Middle frontal gyrus (tissue), 1 donor: ENCODE measurements around the gene ITGAX.

Source experiments
- DNase-seq: peaks from one replicate; pipeline ENCODE4 v3.0.0-alpha.2; 2015; ENCODE audit warnings: low spot score; ENCODE audit errors: extremely low spot score

ITGAX gene

DNA sequence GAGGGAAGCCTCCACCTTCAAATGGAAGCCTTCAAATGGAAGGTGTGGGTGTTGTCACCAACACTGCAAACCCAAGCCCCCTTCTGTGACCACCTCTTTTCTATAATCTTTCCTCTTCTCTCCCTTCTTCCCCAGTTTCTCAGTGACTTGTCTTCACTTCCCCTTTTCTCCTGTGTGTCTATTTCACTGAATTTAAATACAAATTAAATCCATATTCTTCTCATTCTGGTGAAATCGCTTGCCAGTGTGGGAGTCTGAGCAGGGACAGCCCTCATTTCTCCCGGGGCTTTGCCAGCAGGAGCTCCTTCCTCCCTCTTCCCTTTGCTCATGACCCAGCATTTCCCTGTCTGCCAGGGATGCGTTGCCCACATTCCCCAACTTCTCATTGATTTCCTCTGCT, 6.4 kb upstream of the ITGAX start:
- no peak for DNase-seq

- no peak for DNase-seq
Measured at GRCh38 chr16:31350275-31351005, 4.5 kb upstream of the ITGAX start.

GRCh38 chr16:31351246-31351941, 3.6 kb upstream of the ITGAX start:
- no peak for DNase-seq

DNA sequence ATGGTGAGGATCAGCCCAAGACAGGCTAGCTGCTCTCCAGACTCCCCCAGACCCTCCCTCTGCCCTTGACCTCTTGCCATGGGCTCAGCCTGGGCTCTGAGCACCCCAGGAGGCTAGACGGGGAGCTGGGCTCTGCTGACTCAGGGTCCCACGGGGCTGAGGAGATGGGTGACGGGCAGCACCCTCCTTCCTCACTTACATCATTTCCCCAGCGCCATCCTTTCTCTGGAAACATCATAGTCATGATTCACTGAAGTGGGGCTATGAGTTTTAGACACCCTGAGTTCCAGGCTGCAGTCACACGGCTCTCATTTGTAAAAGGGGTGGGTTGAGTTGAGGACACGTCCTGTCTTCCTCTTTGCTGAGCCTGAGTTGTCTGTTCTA, 3.0 kb upstream of the ITGAX start:
- DNase-seq = no peak

DNA sequence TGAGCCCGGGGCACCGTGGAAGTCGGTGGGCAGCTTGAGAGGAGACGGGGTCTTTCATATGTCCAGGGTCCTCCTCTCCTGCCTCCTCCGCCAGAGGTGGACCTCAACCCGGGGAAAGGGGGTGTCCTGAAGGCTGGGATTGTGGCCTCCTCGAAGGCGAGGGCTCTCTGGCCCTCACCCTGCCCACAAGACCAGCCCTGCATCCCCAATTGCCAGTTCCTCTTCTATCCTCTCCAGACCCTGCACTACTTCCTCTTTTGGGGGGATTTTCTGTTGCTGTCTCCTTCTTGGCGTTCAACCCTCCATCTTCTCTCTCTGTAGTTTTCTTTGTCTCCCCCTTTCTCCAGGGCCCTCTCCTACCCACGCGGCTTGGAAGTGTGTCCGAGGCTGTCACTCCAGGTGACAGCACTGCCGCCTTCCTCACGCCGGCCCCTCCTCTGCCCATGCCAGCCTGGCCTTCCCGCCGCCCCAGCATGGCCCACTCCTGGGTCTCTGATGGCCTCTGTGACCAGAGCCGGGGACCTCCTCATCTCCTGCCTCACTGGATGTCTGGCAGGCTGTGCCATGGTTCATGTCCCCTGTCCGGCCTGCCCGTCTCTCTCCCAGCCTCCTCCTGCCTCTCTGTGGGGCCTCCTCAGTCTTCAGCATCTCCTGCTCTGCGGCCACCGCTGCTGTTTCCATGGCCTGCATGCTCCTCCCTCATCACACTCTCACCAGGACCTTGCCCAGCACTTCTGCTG, 2.4 kb upstream of the ITGAX start:
- DNase-seq = no peak

- no peak for DNase-seq
Measured at GRCh38 chr16:31355431-31356100, 590 bp downstream of the ITGAX start.

- no peak for DNase-seq
Measured at GRCh38 chr16:31356566-31357323, 1.8 kb downstream of the ITGAX start.

- DNase-seq = no peak
Measured at GRCh38 chr16:31357324-31358109, 2.5 kb downstream of the ITGAX start.

DNA sequence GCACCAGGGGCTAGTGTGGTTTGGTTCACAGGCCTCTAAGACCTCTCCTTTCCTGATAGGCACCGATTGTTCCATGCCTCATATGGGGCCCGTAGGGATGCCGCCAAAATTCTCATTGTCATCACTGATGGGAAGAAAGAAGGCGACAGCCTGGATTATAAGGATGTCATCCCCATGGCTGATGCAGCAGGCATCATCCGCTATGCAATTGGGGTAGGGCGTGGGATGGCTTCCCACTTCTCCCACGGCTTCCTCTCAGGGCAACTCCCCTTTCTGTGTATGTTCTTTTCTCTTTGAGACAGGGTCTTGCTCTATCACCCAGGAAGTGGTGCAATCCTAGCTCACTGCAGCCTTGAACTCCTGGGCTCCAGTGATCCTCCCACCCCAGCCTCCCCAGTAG, 5.3 kb downstream of the ITGAX start:
- no peak for DNase-seq

DNA sequence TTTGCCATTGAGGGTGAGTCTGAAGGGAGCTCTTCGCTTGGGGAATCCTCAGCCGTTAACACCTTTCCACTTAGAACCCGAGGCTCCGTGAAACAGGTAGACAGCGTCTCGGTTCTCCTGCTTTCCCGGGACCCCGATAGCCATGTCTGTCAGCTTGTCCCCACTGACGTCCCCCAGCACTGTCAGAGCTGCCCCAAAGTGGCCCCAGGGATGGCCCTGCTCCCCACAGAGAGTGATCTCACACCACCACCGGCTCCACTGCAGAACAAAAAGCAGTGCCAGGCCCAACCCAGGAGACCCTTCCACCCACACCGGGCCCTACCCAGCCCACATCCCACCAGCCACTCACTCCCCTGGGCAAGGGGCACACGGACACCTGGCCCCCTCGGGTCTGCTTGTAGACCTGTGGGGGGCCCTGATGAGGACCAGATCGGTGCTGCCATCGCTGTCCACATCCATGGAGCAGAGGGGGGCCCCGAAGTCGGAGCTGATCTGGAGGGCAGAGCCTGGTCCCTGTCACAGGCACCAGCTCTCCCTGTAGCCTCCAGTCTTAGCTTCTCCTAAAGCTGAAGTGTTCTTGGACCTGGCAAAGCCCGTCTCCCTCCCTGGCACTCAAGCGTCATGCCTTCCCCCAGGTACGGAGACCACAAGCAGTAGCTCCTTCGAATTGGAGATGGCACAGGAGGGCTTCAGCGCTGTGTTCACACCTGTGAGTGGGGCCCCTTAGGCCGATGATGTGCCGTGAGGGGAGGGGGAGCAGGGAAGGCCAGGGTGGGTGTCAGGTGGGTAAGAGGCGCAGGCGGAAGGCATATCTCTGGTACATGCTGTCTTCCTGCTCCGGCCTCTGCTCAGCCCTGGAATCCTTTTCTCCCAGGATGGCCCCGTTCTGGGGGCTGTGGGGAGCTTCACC, 6.5 kb downstream of the ITGAX start:
- no peak for DNase-seq

- DNase-seq = no peak
Measured at GRCh38 chr16:31362476-31363405, 7.8 kb downstream of the ITGAX start.

- no peak for DNase-seq
Measured at GRCh38 chr16:31363721-31364120, 8.7 kb downstream of the ITGAX start.

DNA sequence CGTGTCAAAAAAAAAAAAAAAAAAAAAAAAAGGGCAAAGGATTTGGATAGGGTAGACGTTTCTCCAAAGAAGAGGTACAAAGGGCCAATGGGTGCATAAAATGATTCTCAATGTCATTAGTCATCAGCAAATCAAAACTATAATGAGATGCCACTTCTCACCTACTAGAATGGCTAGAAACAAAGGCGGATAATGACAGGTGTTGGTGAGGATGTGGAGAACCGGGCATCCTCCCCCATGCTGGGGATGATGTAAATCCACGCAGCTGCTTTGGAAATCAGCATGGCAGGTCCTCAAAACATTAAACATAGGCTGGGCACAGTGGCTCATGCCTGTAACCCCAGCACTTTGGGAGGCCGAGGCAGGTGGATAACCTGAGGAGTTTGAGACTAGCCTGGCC, 9.4 kb downstream of the ITGAX start:
- no peak for DNase-seq

DNA sequence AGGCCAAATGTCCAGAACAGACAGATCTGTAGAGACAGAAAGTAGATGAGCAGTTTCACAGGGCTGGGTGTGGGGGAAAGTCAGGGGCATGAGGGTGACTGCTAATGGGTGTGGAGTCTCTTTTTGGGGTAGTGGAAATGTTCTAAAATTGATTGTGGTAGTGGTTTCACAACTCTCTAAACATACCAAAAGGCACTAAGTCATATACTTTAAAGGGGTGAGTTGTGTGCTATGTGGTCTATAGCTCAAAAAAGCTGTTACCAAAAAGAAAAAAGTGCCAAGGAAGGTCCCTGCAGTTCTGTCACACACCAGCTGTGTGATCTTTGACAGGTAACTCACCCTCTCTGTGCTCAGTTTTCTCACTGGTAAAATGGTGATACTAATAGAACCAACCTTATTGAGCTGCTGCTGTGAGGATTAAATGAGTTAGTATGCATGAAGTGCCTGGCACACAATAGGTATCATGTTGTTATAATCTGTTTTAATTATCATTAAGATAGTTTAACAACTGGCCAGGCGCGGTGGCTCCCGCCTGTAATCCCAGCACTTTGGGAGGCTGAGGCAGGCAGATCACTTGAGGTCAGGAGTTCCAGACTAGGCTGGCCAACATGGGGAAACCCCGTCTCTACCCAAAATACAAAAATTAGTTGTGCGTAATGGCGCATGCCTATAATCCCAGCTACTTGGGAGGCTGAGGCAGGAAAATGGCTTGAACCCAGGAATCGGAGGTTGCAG, 10.3 kb downstream of the ITGAX start:
- no peak for DNase-seq

DNA sequence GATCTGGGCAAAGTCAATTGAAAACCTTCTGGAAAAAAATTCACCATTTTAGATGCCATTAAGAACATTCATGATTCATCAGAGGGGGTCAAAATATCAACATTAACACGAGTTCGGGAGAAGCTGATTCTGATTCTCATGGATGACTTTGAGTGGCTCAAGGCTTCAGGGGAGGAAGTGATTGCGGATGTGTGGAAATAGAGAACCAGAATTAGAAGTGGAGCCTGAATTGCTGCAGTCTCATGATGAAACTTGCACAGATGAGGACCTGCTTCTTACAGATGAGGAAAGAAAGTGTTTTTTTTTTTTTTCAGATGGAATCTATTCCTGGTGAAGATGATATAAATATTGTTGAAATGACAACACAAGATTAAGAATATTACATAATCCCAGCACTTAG, 12.9 kb downstream of the ITGAX start:
- DNase-seq = no peak

DNA sequence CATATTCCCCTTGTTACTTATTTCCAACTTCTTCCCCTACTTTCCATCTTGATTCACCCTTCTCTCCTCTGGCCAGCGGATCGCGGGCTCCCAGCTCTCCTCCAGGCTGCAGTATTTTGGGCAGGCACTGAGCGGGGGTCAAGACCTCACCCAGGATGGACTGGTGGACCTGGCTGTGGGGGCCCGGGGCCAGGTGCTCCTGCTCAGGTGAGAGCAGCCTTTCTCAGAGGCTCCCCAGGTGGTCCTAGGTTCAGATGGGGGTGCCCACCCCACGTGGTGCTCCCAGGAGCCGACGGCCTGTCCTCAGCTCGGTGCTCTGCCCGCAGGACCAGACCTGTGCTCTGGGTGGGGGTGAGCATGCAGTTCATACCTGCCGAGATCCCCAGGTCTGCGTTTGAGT, 16.0 kb downstream of the ITGAX start:
- DNase-seq = no peak

DNA sequence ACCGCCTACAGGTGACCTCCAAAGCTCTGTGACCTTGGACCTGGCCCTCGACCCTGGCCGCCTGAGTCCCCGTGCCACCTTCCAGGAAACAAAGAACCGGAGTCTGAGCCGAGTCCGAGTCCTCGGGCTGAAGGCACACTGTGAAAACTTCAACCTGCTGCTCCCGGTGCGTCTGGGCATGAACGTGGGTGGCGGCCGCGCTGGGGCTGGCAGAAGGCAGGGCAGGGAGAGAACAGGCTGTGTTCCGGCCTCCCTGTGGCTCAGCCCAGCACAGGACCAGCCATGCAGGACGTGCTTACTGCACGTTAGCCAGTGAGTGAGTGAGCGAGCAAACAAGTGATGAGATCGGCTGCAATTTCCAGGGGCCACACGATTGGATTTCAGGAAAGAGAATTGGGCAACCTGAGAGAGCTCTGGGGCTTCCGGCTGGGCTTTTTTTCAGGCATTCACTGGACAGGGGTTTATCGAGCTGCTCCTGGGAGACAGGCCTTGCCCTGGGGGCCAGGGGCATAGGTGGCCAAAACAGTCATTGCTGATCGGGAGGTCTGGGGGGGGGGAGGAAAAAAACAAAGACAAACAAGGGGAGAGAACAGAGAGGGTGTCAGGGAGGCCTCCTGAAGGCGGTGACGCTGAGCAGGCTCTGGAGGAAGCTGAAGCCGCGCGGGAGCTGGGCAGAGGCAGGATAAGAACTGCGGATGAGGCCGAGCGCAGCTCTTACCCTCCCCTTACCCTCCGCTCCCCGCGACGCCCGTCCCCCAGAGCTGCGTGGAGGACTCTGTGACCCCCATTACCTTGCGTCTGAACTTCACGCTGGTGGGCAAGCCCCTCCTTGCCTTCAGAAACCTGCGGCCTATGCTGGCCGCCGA, 16.9 kb downstream of the ITGAX start:
- DNase-seq = no peak
